ENCODE results near the gene BHLHE40.
"Not testable (repeated sequence)": the region's sequence is repeated elsewhere in the genome, so short reads cannot be mapped to it uniquely, and the experiment has no call there.

The BHLHE40 gene

GRCh38 chr3:4979428-4980228 is at the start of gene BHLHE40:
Gene BHLHE40 (plus strand): TSS chr3:4979437. CDS start chr3:4979719, 282 bp downstream.
- no peak for DNase-seq

- no peak for DNase-seq
Measured at GRCh38 chr3:4930501-4930900, 48.7 kb upstream of the BHLHE40 start.

GRCh38 chr3:4934050-4934449 is 45.2 kb upstream of the BHLHE40 start:
- no peak for DNase-seq

- no peak for DNase-seq
Measured at GRCh38 chr3:4935347-4935746, 43.9 kb upstream of the BHLHE40 start.

- no peak for DNase-seq
Measured at GRCh38 chr3:4936982-4937614, 42.1 kb upstream of the BHLHE40 start.

GRCh38 chr3:4938281-4938982 is 40.8 kb upstream of the BHLHE40 start:
- no peak for DNase-seq

- no peak for DNase-seq
Measured at GRCh38 chr3:4939276-4939675, 40.0 kb upstream of the BHLHE40 start.

- no peak for DNase-seq
Measured at GRCh38 chr3:4940985-4941384, 38.3 kb upstream of the BHLHE40 start.

GRCh38 chr3:4943549-4943948 is 35.7 kb upstream of the BHLHE40 start:
- DNase-seq: no peak

GRCh38 chr3:4945324-4945723 is 33.9 kb upstream of the BHLHE40 start:
- DNase-seq: no peak

GRCh38 chr3:4947028-4947427 is 32.2 kb upstream of the BHLHE40 start:
- DNase-seq: no peak

GRCh38 chr3:4948395-4948794 is 30.8 kb upstream of the BHLHE40 start:
- no peak for DNase-seq

GRCh38 chr3:4949004-4949403 is 30.2 kb upstream of the BHLHE40 start:
- no peak for DNase-seq

GRCh38 chr3:4949659-4950058 is 29.6 kb upstream of the BHLHE40 start:
- DNase-seq: no peak

- DNase-seq: no peak
Measured at GRCh38 chr3:4950351-4950784, 28.9 kb upstream of the BHLHE40 start.

GRCh38 chr3:4950948-4951347 is 28.3 kb upstream of the BHLHE40 start:
- no peak for DNase-seq

GRCh38 chr3:4953119-4953518 is 26.1 kb upstream of the BHLHE40 start:
- no peak for DNase-seq

GRCh38 chr3:4954256-4955000 is 24.8 kb upstream of the BHLHE40 start:
- no peak for DNase-seq

- no peak for DNase-seq
Measured at GRCh38 chr3:4956099-4956498, 23.1 kb upstream of the BHLHE40 start.

GRCh38 chr3:4956738-4957137 is 22.5 kb upstream of the BHLHE40 start:
- DNase-seq: no peak

GRCh38 chr3:4957978-4958377 is 21.3 kb upstream of the BHLHE40 start:
- DNase-seq: no peak

GRCh38 chr3:4959180-4959579 is 20.1 kb upstream of the BHLHE40 start:
- DNase-seq: no peak

GRCh38 chr3:4961865-4962264 is 17.4 kb upstream of the BHLHE40 start:
- not testable (repeated sequence) for DNase-seq

All from NCI-H1436 (cell line).